ENCODE measurements around the gene MRFAP1L1.

DNA sequence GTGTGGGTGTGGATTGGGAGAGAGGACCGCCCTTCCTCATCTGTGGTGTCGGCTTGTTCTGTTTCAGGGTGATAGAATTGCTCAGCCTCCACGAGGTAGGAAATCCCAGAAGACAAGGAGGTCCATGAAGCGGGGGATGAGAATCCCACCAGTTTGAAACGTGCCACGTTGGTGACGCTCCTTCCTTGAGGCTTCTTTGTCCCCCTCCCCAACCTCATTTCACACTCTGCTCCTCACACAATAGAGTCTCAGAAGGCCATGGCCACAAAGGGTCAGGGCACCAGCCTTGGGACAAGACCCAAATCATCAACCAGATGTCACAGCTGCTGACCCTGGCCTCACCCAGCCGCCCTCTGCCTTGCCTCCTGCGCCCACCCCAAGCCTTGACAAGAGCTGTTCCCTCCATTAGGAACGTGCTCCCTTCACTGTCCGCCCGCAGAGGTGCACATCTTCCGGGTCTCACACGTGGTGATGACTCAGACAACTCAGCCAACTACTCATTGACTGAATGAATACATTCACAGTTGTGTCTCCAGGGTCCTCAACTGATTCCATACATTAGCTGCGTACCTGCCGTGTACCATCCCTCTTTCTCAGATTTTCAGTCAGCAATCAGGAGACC, 24.6 kb upstream of the MRFAP1L1 start:
- TF ChIP-seq, protein P1, sequence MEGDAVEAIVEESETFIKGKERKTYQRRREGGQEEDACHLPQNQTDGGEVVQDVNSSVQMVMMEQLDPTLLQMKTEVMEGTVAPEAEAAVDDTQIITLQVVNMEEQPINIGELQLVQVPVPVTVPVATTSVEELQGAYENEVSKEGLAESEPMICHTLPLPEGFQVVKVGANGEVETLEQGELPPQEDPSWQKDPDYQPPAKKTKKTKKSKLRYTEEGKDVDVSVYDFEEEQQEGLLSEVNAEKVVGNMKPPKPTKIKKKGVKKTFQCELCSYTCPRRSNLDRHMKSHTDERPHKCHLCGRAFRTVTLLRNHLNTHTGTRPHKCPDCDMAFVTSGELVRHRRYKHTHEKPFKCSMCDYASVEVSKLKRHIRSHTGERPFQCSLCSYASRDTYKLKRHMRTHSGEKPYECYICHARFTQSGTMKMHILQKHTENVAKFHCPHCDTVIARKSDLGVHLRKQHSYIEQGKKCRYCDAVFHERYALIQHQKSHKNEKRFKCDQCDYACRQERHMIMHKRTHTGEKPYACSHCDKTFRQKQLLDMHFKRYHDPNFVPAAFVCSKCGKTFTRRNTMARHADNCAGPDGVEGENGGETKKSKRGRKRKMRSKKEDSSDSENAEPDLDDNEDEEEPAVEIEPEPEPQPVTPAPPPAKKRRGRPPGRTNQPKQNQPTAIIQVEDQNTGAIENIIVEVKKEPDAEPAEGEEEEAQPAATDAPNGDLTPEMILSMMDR (IDR thresholded peaks at IDR 0.05; ENCODE audit: borderline replicate concordance, extremely low read depth, low read length, poor library complexity, severe bottlenecking), result no peak
- no peak for TF ChIP-seq EZH2 (IDR thresholded peaks at IDR 0.05; ENCODE audit: borderline replicate concordance, low read depth, low read length, severe bottlenecking)
